HCT116 (cell line): ENCODE measurements around the gene KCNK1. TPM values are rescaled to one million over a fixed set of nuclear protein-coding genes. Genes with fewer than 3 reads are reported as not detected.

Experiments used
- ATAC-seq: fragments of 200-7000 bp; cut with Tn5 transposase; 2 replicates; pipeline ENCODE4 v1.9.1; 2020; ENCODE audit warnings: mild to moderate bottlenecking, moderate library complexity
- BruUV-seq: library from RNA; stranded (reverse); fragments of 400-500 nt; replicated peaks from 2 replicates; lab custom pipeline; 2021; lab: Mats Ljungman, UMichigan
- CTCF ChIA-PET: fragments of 300-600 bp; sonication (Branson Sonifier 250); formaldehyde crosslinking; loops from one replicate; lab custom pipeline; 2021; ENCODE audit warnings: antibody characterized with exemption; lab: Charles Lee
- POLR2A ChIA-PET: fragments of 300-600, 350-600 bp; sonication (Branson Sonifier 250); formaldehyde crosslinking; loops from one replicate; lab custom pipeline; 2021; ENCODE audit warnings: antibody characterized with exemption; lab: Charles Lee
- RAD21 ChIA-PET, 2 experiments: fragments of 300-600 bp; sonication (Branson Sonifier 250); formaldehyde crosslinking; loops; one replicate each; lab custom pipeline; 2023; ENCODE audit warnings: low total read pairs in 2 of 2; ENCODE audit not compliant: uncharacterized antibody in 2 of 2, unreplicated experiment in 2 of 2, low non-redundant PET in 1 of 2; lab: Charles Lee
- DNase-seq: peaks from one replicate; pipeline ENCODE4 v3.0.0-alpha.2; 2010; ENCODE audit warnings: low read depth, low spot score
- H2AFZ ChIP-seq: fragments of 200-600 bp; shearing (Covaris generic), sonication (generic); 2 replicates; pipeline ENCODE4 v1.6.1; 2017; ENCODE audit warnings: low read depth, mixed run types, mixed read lengths, antibody characterized with exemption, low read length; ENCODE audit not compliant: poor library complexity, severe bottlenecking
- H3K27ac ChIP-seq: 2 replicates; pipeline ENCODE4 v1.5.1; 2012; ENCODE audit warnings: low read depth, low read length
- H3K27me3 ChIP-seq: fragments of 200-600 bp; sonication (generic); 2 replicates; pipeline ENCODE4 v1.6.1; 2016; ENCODE audit warnings: mixed run types, low read length, mixed read lengths; ENCODE audit not compliant: insufficient read depth
- H3K36me3 ChIP-seq, 2 experiments: fragments of 200-500 bp in 1 of 2; fragments of 200-600 bp in 1 of 2; sonication (Bioruptor generic) in 1 of 2; sonication (generic) in 1 of 2; 2 replicates each; pipeline versions ENCODE4 v1.5.1 to v1.6.1; 2014 to 2016; ENCODE audit warnings: low read length in 2 of 2, inconsistent platforms in 1 of 2, mixed read lengths in 1 of 2, mixed run types in 1 of 2; ENCODE audit not compliant: insufficient read depth in 2 of 2, control insufficient read depth in 1 of 2
- H3K4me1 ChIP-seq, 2 experiments: fragments of 200-600 bp in 1 of 2; sonication (generic) in 1 of 2; 2 replicates each; pipeline versions ENCODE4 v1.5.1 to v1.6.1; 2012 to 2017; ENCODE audit warnings: low read length in 2 of 2, inconsistent platforms in 1 of 2, mild to moderate bottlenecking in 1 of 2, mixed read lengths in 1 of 2, mixed run types in 1 of 2, moderate library complexity in 1 of 2; ENCODE audit not compliant: insufficient read depth in 2 of 2, control insufficient read depth in 1 of 2
- H3K4me2 ChIP-seq: fragments of 200-600 bp; sonication (generic); 2 replicates; pipeline ENCODE4 v1.6.1; 2017; ENCODE audit warnings: mixed run types, low read length, mixed read lengths
- H3K4me3 ChIP-seq, 2 experiments: fragments of 200-600 bp in 1 of 2; sonication (generic) in 1 of 2; replicated peaks in 1 of 2; 2 replicates each; pipeline ENCODE4 v1.5.1; 2011 to 2016; ENCODE audit warnings: low read length in 2 of 2, control low read depth in 1 of 2, low read depth in 1 of 2, mild to moderate bottlenecking in 1 of 2, mixed read lengths in 1 of 2, mixed run types in 1 of 2
- H3K79me2 ChIP-seq: fragments of 200-600 bp; sonication (generic); 2 replicates; pipeline ENCODE4 v1.6.1; 2017; ENCODE audit warnings: mild to moderate bottlenecking, mixed run types, low read length, moderate library complexity, mixed read lengths; ENCODE audit not compliant: insufficient read depth
- H3K9ac ChIP-seq: fragments of 200-600 bp; sonication (generic); 2 replicates; pipeline ENCODE4 v1.6.1; 2016; ENCODE audit warnings: low read length, mixed read lengths
- H3K9me2 ChIP-seq: fragments of 200-600 bp; sonication (generic), shearing (Covaris generic); 2 replicates; pipeline ENCODE4 v1.6.1; 2017; ENCODE audit warnings: mixed run types, mild to moderate bottlenecking, moderate library complexity; ENCODE audit not compliant: insufficient read depth
- H3K9me3 ChIP-seq, 2 experiments: fragments of 200-500 bp in 1 of 2; fragments of 200-600 bp in 1 of 2; sonication (Bioruptor generic) in 1 of 2; sonication (generic) in 1 of 2; 2 replicates each; pipeline ENCODE4 v1.6.1; 2014 to 2017; ENCODE audit warnings: low read length in 2 of 2, mixed read lengths in 2 of 2, inconsistent platforms in 1 of 2, low read depth in 1 of 2, mild to moderate bottlenecking in 1 of 2, mixed run types in 1 of 2, moderate library complexity in 1 of 2; ENCODE audit not compliant: control insufficient read depth in 1 of 2, insufficient read depth in 1 of 2
- H4K20me1 ChIP-seq: fragments of 200-600 bp; sonication (generic), shearing (Covaris generic); 2 replicates; pipeline ENCODE4 v1.6.1; 2017; ENCODE audit warnings: mixed run types, mild to moderate bottlenecking, moderate library complexity; ENCODE audit not compliant: insufficient read depth
- CBX3 ChIP-seq: IDR thresholded peaks from 2 replicates; pipeline ENCODE4 v1.6.1; 2012; ENCODE audit warnings: low read depth
- EGR1 ChIP-seq: IDR thresholded peaks from 2 replicates; pipeline ENCODE4 v1.6.1; 2012; ENCODE audit warnings: low read depth
- ELF1 ChIP-seq: IDR thresholded peaks from 2 replicates; pipeline ENCODE4 v1.6.1; 2012; ENCODE audit warnings: low read depth, borderline replicate concordance
- EZH2 ChIP-seq: fragments of 200-600 bp; sonication (generic); IDR thresholded peaks from 2 replicates; pipeline ENCODE4 v1.6.1; 2017; ENCODE audit warnings: antibody characterized with exemption, mixed run types
- EZH2phosphoT487 ChIP-seq: fragments of 200-600 bp; IDR thresholded peaks from 2 replicates; pipeline ENCODE4 v1.6.1; 2018; ENCODE audit warnings: antibody characterized with exemption, borderline replicate concordance
- FOSL1 ChIP-seq: IDR thresholded peaks from 2 replicates; pipeline ENCODE4 v1.6.1; 2012; ENCODE audit warnings: low read depth
- JUND ChIP-seq: IDR thresholded peaks from 2 replicates; pipeline ENCODE4 v1.6.1; 2012
- MAX ChIP-seq: IDR thresholded peaks from 2 replicates; pipeline ENCODE4 v1.6.1; 2012
- POLR2AphosphoS5 ChIP-seq: IDR thresholded peaks from 2 replicates; pipeline ENCODE4 v1.6.1; 2011; ENCODE audit warnings: mild to moderate bottlenecking, low read depth, low read length, moderate library complexity
- RAD21 ChIP-seq: IDR thresholded peaks from 2 replicates; pipeline ENCODE4 v1.6.1; 2012; ENCODE audit warnings: low read depth, mild to moderate bottlenecking
- SRF ChIP-seq: IDR thresholded peaks from 2 replicates; pipeline ENCODE4 v1.6.1; 2012; ENCODE audit warnings: low read depth
- ZFX ChIP-seq: fragments of 450-650 bp; IDR thresholded peaks from 2 replicates; pipeline ENCODE4 v1.6.1; 2017
- ZNF274 ChIP-seq: fragments of 200-500 bp; sonication (Bioruptor generic); IDR thresholded peaks from 2 replicates; pipeline ENCODE4 v1.6.1; 2014; ENCODE audit warnings: mild to moderate bottlenecking, low read depth, low read length, inconsistent platforms
- intact Hi-C: fragments of 100-400 bp; cut with micrococcal nuclease; formaldehyde crosslinking; loops from 2 replicates; pipeline ENCODE4 v1.10.0; 2022
- total RNA-seq: library from RNA; stranded (reverse); gene quantifications from one replicate; pipeline ENCODE4 v1.2.1, GENCODE V29; 2021; ENCODE audit not compliant: unreplicated experiment
- TF ChIP-seq, protein P1 (sequence below), 3 experiments: fragments of 200-600 bp in 1 of 3; sonication (generic) in 1 of 3; IDR thresholded peaks in 2 of 3; conservative IDR thresholded peaks in 1 of 3; 2 replicates each; pipeline ENCODE4 v1.5.1; 2012 to 2017; ENCODE audit warnings: low read depth in 2 of 3, low read length in 2 of 3, antibody characterized with exemption in 1 of 3, borderline replicate concordance in 1 of 3, control low read depth in 1 of 3, mild to moderate bottlenecking in 1 of 3, mixed read lengths in 1 of 3, mixed run types in 1 of 3, moderate library complexity in 1 of 3; ENCODE audit not compliant: insufficient read depth in 1 of 3
- TF ChIP-seq, protein P2 (sequence below): IDR thresholded peaks from 2 replicates; pipeline ENCODE4 v1.6.1; 2012; ENCODE audit warnings: low read depth
- TF ChIP-seq, protein P3 (sequence below): IDR thresholded peaks from 2 replicates; pipeline ENCODE4 v1.6.1; 2012

KCNK1 gene
- total RNA-seq, 1 experiment from 2014 or later = 28.4 TPM

DNA sequence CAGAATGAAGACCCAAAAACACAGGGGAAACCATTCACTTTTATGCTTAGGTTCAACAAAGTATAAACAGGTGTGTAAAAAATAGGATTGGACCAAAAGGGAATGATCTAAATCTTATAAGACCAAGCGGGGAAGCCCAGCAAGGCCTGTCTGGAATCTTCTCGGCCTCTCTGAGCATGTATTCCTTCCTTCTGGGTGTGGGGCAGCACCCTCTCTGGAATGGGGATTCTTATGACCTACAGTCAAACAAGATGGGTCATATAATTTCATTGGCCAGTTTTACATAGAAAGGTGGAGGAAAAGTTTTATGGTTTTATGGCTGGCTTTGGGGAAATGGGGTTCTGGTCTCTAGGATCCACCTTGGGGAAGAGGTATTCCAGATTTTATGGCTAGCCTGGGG, 11.2 kb downstream of the KCNK1 start:
- ChIA-PET POLR2A (no interaction called here), RAD21 (no interaction called here)
- Histone ChIP-seq H3K27me3 (no peaks in the 10 kb centered on the region), H4K20me1 (no peaks in the 10 kb centered on the region), H3K4me1 (no peaks in the 10 kb centered on the region; a peak in 1 of 4 replicates), H2AFZ (no peak overlapping the region), H3K4me3 (no peak overlapping the region), H3K27ac (no peak overlapping the region), H3K36me3 (no peaks in the 10 kb centered on the region)
- BruUV-seq = no TSS peak
- TF ChIP-seq EZH2phosphoT487 (no peak), ZNF274 (no peak), SRF (no peak), POLR2AphosphoS5 (no peak), ZFX (no peak), RAD21 (no peak)
- TF ChIP-seq, protein P1, sequence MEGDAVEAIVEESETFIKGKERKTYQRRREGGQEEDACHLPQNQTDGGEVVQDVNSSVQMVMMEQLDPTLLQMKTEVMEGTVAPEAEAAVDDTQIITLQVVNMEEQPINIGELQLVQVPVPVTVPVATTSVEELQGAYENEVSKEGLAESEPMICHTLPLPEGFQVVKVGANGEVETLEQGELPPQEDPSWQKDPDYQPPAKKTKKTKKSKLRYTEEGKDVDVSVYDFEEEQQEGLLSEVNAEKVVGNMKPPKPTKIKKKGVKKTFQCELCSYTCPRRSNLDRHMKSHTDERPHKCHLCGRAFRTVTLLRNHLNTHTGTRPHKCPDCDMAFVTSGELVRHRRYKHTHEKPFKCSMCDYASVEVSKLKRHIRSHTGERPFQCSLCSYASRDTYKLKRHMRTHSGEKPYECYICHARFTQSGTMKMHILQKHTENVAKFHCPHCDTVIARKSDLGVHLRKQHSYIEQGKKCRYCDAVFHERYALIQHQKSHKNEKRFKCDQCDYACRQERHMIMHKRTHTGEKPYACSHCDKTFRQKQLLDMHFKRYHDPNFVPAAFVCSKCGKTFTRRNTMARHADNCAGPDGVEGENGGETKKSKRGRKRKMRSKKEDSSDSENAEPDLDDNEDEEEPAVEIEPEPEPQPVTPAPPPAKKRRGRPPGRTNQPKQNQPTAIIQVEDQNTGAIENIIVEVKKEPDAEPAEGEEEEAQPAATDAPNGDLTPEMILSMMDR (IDR thresholded peaks at IDR 0.05 in 2 of 3, conservative IDR thresholded peaks at IDR 0.05 in 1 of 3; ENCODE audit: borderline replicate concordance in 1 of 3, insufficient read depth in 1 of 3, low read depth in 2 of 3, low read length in 2 of 3) = no peak
- TF ChIP-seq, all 23 proteins: peak for 0
- CTCF ChIA-PET = no interaction called here
- intact Hi-C loops = no loop called here
- Histone ChIP-seq H3K9ac (no peak overlapping the region), H3K9me3 (no peaks in the 10 kb centered on the region), H3K9me2 (no peaks in the 10 kb centered on the region), H3K4me2 (no peak overlapping the region), H3K79me2 (peaks cover 67% of the 10 kb centered on the region)
- DNase-seq (no peak), ATAC-seq (no peak)

GRCh38 chr1:233625510-233625981, 11.6 kb downstream of the KCNK1 start:
- Histone ChIP-seq H3K4me2 (no peak overlapping the region), H3K9ac (no peak overlapping the region), H3K79me2 (peaks cover 71% of the 10 kb centered on the region), H3K36me3 (no peaks in the 10 kb centered on the region), H3K27ac (no peak overlapping the region), H4K20me1 (no peaks in the 10 kb centered on the region), H3K9me2 (no peaks in the 10 kb centered on the region), H3K4me1 (no peaks in the 10 kb centered on the region; a peak in 1 of 4 replicates), H3K27me3 (no peaks in the 10 kb centered on the region), H3K9me3 (no peaks in the 10 kb centered on the region), H3K4me3 (no peak overlapping the region), H2AFZ (no peak overlapping the region)
- RAD21 ChIA-PET = no interaction called here
- POLR2A ChIA-PET = no interaction called here
- CTCF ChIA-PET = no interaction called here
- DNase-seq = no peak
- no peak for ATAC-seq
- no TSS peak for BruUV-seq
- intact Hi-C loops = no loop called here
- TF ChIP-seq RAD21 = no peak
- no peak for TF ChIP-seq POLR2AphosphoS5
- no peak for TF ChIP-seq EZH2phosphoT487
- TF ChIP-seq ZFX = no peak
- TF ChIP-seq, protein P2, sequence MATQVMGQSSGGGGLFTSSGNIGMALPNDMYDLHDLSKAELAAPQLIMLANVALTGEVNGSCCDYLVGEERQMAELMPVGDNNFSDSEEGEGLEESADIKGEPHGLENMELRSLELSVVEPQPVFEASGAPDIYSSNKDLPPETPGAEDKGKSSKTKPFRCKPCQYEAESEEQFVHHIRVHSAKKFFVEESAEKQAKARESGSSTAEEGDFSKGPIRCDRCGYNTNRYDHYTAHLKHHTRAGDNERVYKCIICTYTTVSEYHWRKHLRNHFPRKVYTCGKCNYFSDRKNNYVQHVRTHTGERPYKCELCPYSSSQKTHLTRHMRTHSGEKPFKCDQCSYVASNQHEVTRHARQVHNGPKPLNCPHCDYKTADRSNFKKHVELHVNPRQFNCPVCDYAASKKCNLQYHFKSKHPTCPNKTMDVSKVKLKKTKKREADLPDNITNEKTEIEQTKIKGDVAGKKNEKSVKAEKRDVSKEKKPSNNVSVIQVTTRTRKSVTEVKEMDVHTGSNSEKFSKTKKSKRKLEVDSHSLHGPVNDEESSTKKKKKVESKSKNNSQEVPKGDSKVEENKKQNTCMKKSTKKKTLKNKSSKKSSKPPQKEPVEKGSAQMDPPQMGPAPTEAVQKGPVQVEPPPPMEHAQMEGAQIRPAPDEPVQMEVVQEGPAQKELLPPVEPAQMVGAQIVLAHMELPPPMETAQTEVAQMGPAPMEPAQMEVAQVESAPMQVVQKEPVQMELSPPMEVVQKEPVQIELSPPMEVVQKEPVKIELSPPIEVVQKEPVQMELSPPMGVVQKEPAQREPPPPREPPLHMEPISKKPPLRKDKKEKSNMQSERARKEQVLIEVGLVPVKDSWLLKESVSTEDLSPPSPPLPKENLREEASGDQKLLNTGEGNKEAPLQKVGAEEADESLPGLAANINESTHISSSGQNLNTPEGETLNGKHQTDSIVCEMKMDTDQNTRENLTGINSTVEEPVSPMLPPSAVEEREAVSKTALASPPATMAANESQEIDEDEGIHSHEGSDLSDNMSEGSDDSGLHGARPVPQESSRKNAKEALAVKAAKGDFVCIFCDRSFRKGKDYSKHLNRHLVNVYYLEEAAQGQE = no peak
- TF ChIP-seq FOSL1 = no peak
- TF ChIP-seq MAX = no peak
- no peak for TF ChIP-seq EZH2
- TF ChIP-seq EGR1 = no peak
- TF ChIP-seq, protein P3, sequence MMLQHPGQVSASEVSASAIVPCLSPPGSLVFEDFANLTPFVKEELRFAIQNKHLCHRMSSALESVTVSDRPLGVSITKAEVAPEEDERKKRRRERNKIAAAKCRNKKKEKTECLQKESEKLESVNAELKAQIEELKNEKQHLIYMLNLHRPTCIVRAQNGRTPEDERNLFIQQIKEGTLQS = no peak
- TF ChIP-seq ELF1 = no peak
- no peak for TF ChIP-seq CBX3
- TF ChIP-seq SRF = no peak
- TF ChIP-seq JUND = no peak
